HG03460 (cell line): ENCODE results near the gene PREP.

Experiments used
- ATAC-seq: cut with Tn5 transposase; IDR thresholded peaks from one replicate; pipeline ENCODE4 v1.9.1; 2021; ENCODE audit not compliant: unreplicated experiment

Gene PREP

GRCh38 chr6:105313211-105313610 lies 89.7 kb downstream of the PREP start:
- ATAC-seq: no peak

GRCh38 chr6:105310947-105311346 lies 91.9 kb downstream of the PREP start:
- no peak for ATAC-seq

GRCh38 chr6:105310371-105310770 lies 92.5 kb downstream of the PREP start:
- ATAC-seq: no peak

GRCh38 chr6:105308840-105309239 lies 94.0 kb downstream of the PREP start:
- ATAC-seq: no peak

- ATAC-seq: no peak
Observed at GRCh38 chr6:105305521-105305920, 97.4 kb downstream of the PREP start.

GRCh38 chr6:105304825-105305224 lies 98.1 kb downstream of the PREP start:
- no peak for ATAC-seq

- ATAC-seq: no peak
Observed at GRCh38 chr6:105304366-105304765, 98.5 kb downstream of the PREP start.

- ATAC-seq: no peak
Observed at GRCh38 chr6:105302617-105303128, 100.2 kb downstream of the PREP start.

GRCh38 chr6:105301756-105302616 lies 100.9 kb downstream of the PREP start:
- no peak for ATAC-seq

GRCh38 chr6:105301072-105301503 lies 101.8 kb downstream of the PREP start:
- ATAC-seq: no peak

GRCh38 chr6:105300090-105300489 lies 102.8 kb downstream of the PREP start:
- ATAC-seq: no peak

GRCh38 chr6:105294129-105294528 lies 108.8 kb downstream of the PREP start:
- ATAC-seq: no peak

- ATAC-seq: no peak
Observed at GRCh38 chr6:105292689-105293339, 110.1 kb downstream of the PREP start.

- ATAC-seq: no peak
Observed at GRCh38 chr6:105291525-105291924, 111.4 kb downstream of the PREP start.

- no peak for ATAC-seq
Observed at GRCh38 chr6:105282631-105283585, 120.0 kb downstream of the PREP start.

GRCh38 chr6:105280033-105280432 lies 122.8 kb downstream of the PREP start:
- ATAC-seq: no peak

- no peak for ATAC-seq
Observed at GRCh38 chr6:105279463-105279862, 123.4 kb downstream of the PREP start.

GRCh38 chr6:105278813-105279212 lies 124.1 kb downstream of the PREP start:
- no peak for ATAC-seq

GRCh38 chr6:105278035-105278434 lies 124.8 kb downstream of the PREP start:
- ATAC-seq: no peak

GRCh38 chr6:105276374-105276773 lies 126.5 kb downstream of the PREP start:
- ATAC-seq: no peak

GRCh38 chr6:105275542-105275941 lies 127.3 kb downstream of the PREP start:
- ATAC-seq: no peak
